Measurements from ENCODE around the gene COL27A1. TPM values are rescaled to one million over a fixed set of nuclear protein-coding genes. Genes with fewer than 3 reads are reported as not detected.

The COL27A1 gene
- total RNA-seq, 1 experiment from 2014 or later: 17.6 TPM

GRCh38 chr9:114227288-114228015 is 72.1 kb downstream of the COL27A1 start:
- DNase-seq (ENCODE audit: low spot score): no peak

GRCh38 chr9:114228016-114228808 is 72.9 kb downstream of the COL27A1 start:
- no peak for DNase-seq (ENCODE audit: low spot score)

- DNase-seq (ENCODE audit: low spot score): no peak
Observed at GRCh38 chr9:114229295-114229694, 74.0 kb downstream of the COL27A1 start.

GRCh38 chr9:114230068-114230467 is 74.7 kb downstream of the COL27A1 start:
- DNase-seq (ENCODE audit: low spot score): no peak

GRCh38 chr9:114231273-114231672 is 75.9 kb downstream of the COL27A1 start:
- DNase-seq (ENCODE audit: low spot score): no peak

- DNase-seq (ENCODE audit: low spot score): no peak
Observed at GRCh38 chr9:114231719-114232449, 76.5 kb downstream of the COL27A1 start.

- no peak for DNase-seq (ENCODE audit: low spot score)
Observed at GRCh38 chr9:114233491-114234185, 78.3 kb downstream of the COL27A1 start.

GRCh38 chr9:114235033-114235661 is 79.8 kb downstream of the COL27A1 start:
- DNase-seq (ENCODE audit: low spot score): no peak

GRCh38 chr9:114236391-114237138 is 81.2 kb downstream of the COL27A1 start:
- no peak for DNase-seq (ENCODE audit: low spot score)

- DNase-seq (ENCODE audit: low spot score): no peak
Observed at GRCh38 chr9:114237247-114237646, 81.9 kb downstream of the COL27A1 start.

- no peak for DNase-seq (ENCODE audit: low spot score)
Observed at GRCh38 chr9:114237781-114238180, 82.4 kb downstream of the COL27A1 start.

- no peak for DNase-seq (ENCODE audit: low spot score)
Observed at GRCh38 chr9:114238472-114238871, 83.1 kb downstream of the COL27A1 start.

- DNase-seq (ENCODE audit: low spot score): no peak
Observed at GRCh38 chr9:114238891-114239875, 83.8 kb downstream of the COL27A1 start.

GRCh38 chr9:114240216-114240615 is 84.9 kb downstream of the COL27A1 start:
- DNase-seq (ENCODE audit: low spot score): no peak

- no peak for DNase-seq (ENCODE audit: low spot score)
Observed at GRCh38 chr9:114240647-114241558, 85.6 kb downstream of the COL27A1 start.

GRCh38 chr9:114242837-114243236 is 87.5 kb downstream of the COL27A1 start:
- DNase-seq (ENCODE audit: low spot score): no peak

GRCh38 chr9:114243240-114243639 is 87.9 kb downstream of the COL27A1 start:
- DNase-seq (ENCODE audit: low spot score): no peak

GRCh38 chr9:114244570-114244969 is 89.2 kb downstream of the COL27A1 start:
- no peak for DNase-seq (ENCODE audit: low spot score)
